ENCODE results near the gene TIAM2. TPM values are rescaled to one million over a fixed set of nuclear protein-coding genes. Genes with fewer than 3 reads are reported as not detected.
"Not testable (repeated sequence)": the region's sequence is repeated elsewhere in the genome, so short reads cannot be mapped to it uniquely, and the experiment has no call there.

TIAM2 gene
- total and polyA plus RNA-seq, 4 donors = 1.6 to 19.9 (median 11.6) TPM

DNA sequence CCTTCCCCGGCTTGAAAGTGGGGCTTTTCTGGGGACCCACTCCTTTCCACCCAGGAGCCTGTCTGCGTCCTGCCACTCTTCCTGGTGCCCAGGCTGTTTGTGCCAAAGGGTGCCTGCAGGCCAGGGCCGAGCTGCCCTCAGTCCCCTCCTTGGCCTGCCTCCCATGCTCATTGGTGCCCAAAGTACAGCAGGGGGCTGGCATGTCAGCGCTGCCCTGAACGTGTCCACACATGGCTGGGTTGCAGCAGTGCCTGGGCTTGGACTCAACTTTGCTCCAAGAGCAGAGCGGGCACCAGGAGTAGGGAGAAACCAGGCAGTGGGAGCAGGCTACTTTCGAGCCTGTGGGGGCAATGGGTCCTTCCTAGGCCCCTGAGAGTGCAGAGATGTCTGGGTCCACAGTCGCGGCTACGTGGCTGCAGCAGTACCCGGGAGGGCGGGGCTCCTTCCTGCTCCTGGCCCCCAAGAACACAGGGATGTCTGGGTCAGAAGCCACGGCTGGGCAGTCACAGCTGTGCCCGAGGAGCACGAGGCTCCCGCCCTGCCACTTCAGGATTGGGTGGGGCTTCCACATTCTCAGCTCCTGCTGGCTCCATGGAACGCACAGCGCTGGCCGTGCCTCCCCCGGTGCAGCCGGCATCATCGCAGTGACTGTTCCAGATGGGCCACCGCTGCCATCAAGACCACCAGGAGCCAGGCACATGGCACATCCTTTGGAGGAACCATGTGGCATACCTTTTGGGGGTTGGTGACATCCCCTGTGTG lies 218.7 kb downstream of the TIAM2 start:
- intact Hi-C loops (cut with DNase I) = no loop called here
- H3K9me3 ChIP-seq (ENCODE audit: control insufficient read depth, low read length) = no peaks in the 10 kb centered on the region
- no peak for DNase-seq
- peak; percentile 38 for ATAC-seq (ENCODE audit: low FRiP score)
- H3K27me3 ChIP-seq (ENCODE audit: control insufficient read depth in 1 of 2, insufficient read depth in 2 of 2, low read length in 1 of 2) = no peaks in the 10 kb centered on the region
- H3K36me3 ChIP-seq (ENCODE audit: control insufficient read depth in 1 of 2, insufficient read depth in 2 of 2, low read length in 1 of 2) = no peaks in the 10 kb centered on the region
- H3K27ac ChIP-seq (ENCODE audit: low read depth in 1 of 2, low read length in 2 of 2) = no peak overlapping the region
- H3K4me1 ChIP-seq (ENCODE audit: control insufficient read depth in 1 of 2, insufficient read depth in 2 of 2, low read length in 2 of 2) = no peaks in the 10 kb centered on the region
- 93% methylated on average over 23 of the region's 23 CpGs for WGBS, 2 donors
- H3K4me3 ChIP-seq (ENCODE audit: low read length in 2 of 2) = no peak overlapping the region

DNA sequence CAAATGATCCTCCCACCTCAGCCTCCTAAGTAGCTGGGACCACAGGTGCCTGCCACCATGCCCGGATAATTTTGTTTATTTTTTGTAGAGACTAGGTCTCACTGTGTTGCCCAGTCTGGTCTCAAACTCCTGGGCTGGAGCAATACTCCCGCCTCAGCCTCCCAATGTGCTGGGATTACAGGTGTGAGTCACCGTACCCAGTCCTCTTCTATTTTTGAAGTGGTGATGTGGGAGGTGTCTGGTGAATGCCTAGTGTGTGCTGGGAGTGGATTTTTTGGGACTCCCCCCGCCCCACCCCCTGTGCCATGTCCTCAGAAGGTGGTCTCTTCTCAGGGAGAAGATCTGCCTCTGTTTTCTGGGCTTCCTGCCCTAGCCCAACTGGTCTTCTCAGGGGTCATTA lies 220.8 kb downstream of the TIAM2 start:
- WGBS, 2 donors = 91 to 94% methylated on average over 4 of the region's 4 CpGs
- Histone ChIP-seq H3K9me3 (ENCODE audit: control insufficient read depth, low read length) (no peaks in the 10 kb centered on the region), H3K27ac (ENCODE audit: low read depth in 1 of 2, low read length in 2 of 2) (no peak overlapping the region), H3K4me1 (ENCODE audit: control insufficient read depth in 1 of 2, insufficient read depth in 2 of 2, low read length in 2 of 2) (peaks cover 4 to 6% of the 10 kb centered on the region in 2 donors), H3K4me3 (ENCODE audit: low read length in 2 of 2) (no peak overlapping the region), H3K36me3 (ENCODE audit: control insufficient read depth in 1 of 2, insufficient read depth in 2 of 2, low read length in 1 of 2) (no peaks in the 10 kb centered on the region), H3K27me3 (ENCODE audit: control insufficient read depth in 1 of 2, insufficient read depth in 2 of 2, low read length in 1 of 2) (no peaks in the 10 kb centered on the region)
- intact Hi-C loops (cut with DNase I) = no loop called here
- ATAC-seq (ENCODE audit: low FRiP score) (no peak), DNase-seq (no peak)

DNA sequence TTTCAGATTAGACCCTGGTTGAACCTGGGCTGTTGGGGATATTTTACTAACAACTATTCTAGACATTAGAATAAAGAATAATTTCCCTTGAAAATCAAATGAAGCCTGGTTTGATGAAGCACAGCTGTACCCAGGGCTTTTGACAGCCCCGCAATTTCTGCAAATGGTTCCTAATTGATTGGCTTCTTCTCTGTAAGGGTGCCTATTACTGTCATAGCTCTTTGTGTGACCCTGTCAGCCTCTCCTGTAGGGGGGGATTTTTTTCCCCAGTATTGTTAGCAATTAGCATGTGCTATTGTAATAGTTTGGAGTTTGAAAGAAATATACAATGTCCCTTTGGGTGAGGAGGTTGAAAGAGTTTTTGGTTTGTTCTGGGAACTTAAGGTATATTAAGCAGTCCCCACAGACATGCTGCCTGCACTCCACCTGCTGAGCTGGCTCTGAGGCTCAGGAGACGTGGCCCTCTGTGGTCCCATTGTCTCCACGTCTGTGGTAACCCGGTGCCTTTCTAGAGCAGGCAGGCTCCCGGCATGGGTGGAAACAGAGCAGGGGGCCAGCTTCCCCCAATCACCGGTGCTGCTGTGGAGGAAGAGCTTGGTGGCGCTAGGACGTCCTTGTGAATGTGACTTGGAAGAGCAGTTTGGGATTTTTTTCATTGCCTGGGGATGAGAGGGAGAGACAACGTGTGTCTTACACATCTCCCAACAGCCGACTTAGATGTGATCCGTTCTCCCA lies 221.4 kb downstream of the TIAM2 start:
- Histone ChIP-seq H3K27ac (ENCODE audit: low read depth in 1 of 2, low read length in 2 of 2) (no peak overlapping the region), H3K27me3 (ENCODE audit: control insufficient read depth in 1 of 2, insufficient read depth in 2 of 2, low read length in 1 of 2) (no peaks in the 10 kb centered on the region), H3K9me3 (ENCODE audit: control insufficient read depth, low read length) (no peaks in the 10 kb centered on the region), H3K4me3 (ENCODE audit: low read length in 2 of 2) (no peak overlapping the region), H3K36me3 (ENCODE audit: control insufficient read depth in 1 of 2, insufficient read depth in 2 of 2, low read length in 1 of 2) (no peaks in the 10 kb centered on the region), H3K4me1 (ENCODE audit: control insufficient read depth in 1 of 2, insufficient read depth in 2 of 2, low read length in 2 of 2) (peaks cover 4 to 6% of the 10 kb centered on the region in 2 donors)
- ATAC-seq (ENCODE audit: low FRiP score) (no peak), DNase-seq (no peak)
- WGBS, 2 donors = 91% methylated on average over 11 of the region's 11 CpGs
- intact Hi-C loops (cut with DNase I) = no loop called here

DNA sequence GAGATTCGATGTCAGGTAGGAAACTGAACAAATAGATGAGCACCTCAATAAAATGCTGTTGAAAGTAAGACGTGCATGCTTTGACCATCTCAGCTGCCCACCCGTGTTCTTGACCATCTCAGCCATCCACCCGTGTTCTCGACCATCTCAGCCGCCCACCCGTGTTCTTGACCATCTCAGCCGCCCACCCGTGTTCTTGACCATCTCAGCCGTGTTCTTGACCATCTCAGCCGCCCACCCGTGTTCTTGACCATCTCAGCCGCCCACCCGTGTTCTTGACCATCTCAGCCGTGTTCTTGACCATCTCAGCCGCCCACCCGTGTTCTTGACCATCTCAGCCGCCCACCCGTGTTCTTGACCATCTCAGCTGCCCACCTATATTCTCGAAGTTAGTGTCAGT lies 223.6 kb downstream of the TIAM2 start:
- intact Hi-C loops (cut with DNase I); H3K27ac ChIP-seq (ENCODE audit: low read depth in 1 of 2, low read length in 2 of 2); H3K36me3 ChIP-seq (ENCODE audit: control insufficient read depth in 1 of 2, insufficient read depth in 2 of 2, low read length in 1 of 2); DNase-seq; H3K27me3 ChIP-seq (ENCODE audit: control insufficient read depth in 1 of 2, insufficient read depth in 2 of 2, low read length in 1 of 2); H3K9me3 ChIP-seq (ENCODE audit: control insufficient read depth, low read length); H3K4me1 ChIP-seq (ENCODE audit: control insufficient read depth in 1 of 2, insufficient read depth in 2 of 2, low read length in 2 of 2); ATAC-seq (ENCODE audit: low FRiP score); H3K4me3 ChIP-seq (ENCODE audit: low read length in 2 of 2): not testable (repeated sequence)
- WGBS, 2 donors = 91 to 94% methylated on average over 13 to 20 of the region's 20 CpGs

DNA sequence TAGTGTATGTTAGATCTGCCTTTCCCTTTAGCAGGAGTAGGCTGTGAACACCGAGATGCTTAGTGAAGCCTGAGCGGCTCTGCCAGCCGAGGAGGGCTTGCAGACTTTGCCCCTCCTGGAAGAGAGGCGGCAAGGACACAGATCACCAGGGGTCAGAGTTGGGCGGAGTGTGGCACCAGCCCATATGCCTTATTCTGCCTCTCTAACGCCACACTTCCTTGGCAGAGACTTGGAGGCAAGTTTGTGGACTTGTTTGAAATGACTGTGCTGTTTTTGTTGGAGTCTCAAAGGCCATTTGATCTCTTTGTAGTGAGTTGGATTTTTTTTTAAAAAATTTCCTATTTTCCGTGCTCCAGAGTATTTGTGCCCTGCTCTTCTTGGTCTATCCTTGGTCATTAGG lies 224.2 kb downstream of the TIAM2 start:
- H3K4me1 ChIP-seq (ENCODE audit: control insufficient read depth in 1 of 2, insufficient read depth in 2 of 2, low read length in 2 of 2) = peaks cover 4 to 6% of the 10 kb centered on the region in 2 donors
- 11 to 21% methylated on average over 7 of the region's 7 CpGs for WGBS, 2 donors
- DNase-seq (peak in 1 of 2 donors; percentile 57), ATAC-seq (ENCODE audit: low FRiP score) (peak; percentile 20)
- H3K9me3 ChIP-seq (ENCODE audit: control insufficient read depth, low read length) = no peaks in the 10 kb centered on the region
- peak overlapping the region; percentile 6 to 87 for H3K27ac ChIP-seq (ENCODE audit: low read depth in 1 of 2, low read length in 2 of 2)
- H3K36me3 ChIP-seq (ENCODE audit: control insufficient read depth in 1 of 2, insufficient read depth in 2 of 2, low read length in 1 of 2) = no peaks in the 10 kb centered on the region
- H3K4me3 ChIP-seq (ENCODE audit: low read length in 2 of 2) = no peak overlapping the region
- no peaks in the 10 kb centered on the region for H3K27me3 ChIP-seq (ENCODE audit: control insufficient read depth in 1 of 2, insufficient read depth in 2 of 2, low read length in 1 of 2)
- intact Hi-C loops (cut with DNase I) = no loop called here

DNA sequence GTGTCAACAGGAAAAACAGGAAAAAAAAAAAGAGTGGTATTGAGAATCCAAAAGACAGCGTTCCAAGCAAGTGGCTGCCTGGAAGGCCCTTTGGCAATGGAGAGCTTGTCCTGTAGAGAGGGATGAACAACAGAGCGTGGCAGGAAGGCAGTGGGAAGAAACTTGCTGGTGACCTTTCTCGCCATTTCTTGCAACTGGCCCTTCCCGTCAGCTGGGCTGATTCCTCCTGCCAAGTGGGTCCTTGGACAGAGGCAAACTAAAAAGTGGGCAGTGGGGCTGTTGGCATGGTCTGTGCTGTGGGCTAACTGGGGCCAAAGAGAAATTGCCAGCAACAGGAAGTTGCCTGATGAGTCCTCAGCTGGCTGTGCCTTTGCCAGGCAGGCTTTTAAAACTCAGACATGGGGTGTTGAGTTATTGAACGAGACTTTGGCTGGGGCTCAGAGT lies 224.8 kb downstream of the TIAM2 start:
- H3K27me3 ChIP-seq (ENCODE audit: control insufficient read depth in 1 of 2, insufficient read depth in 2 of 2, low read length in 1 of 2) = no peaks in the 10 kb centered on the region
- H3K4me3 ChIP-seq (ENCODE audit: low read length in 2 of 2) = no peak overlapping the region
- H3K27ac ChIP-seq (ENCODE audit: low read depth in 1 of 2, low read length in 2 of 2) = peak overlapping the region; percentile 6 to 87
- H3K9me3 ChIP-seq (ENCODE audit: control insufficient read depth, low read length) = no peaks in the 10 kb centered on the region
- H3K4me1 ChIP-seq (ENCODE audit: control insufficient read depth in 1 of 2, insufficient read depth in 2 of 2, low read length in 2 of 2) = peaks cover 4 to 6% of the 10 kb centered on the region in 2 donors
- intact Hi-C loops (cut with DNase I) = no loop called here
- WGBS, 2 donors = 0 to 12% methylated on average over 5 of the region's 5 CpGs
- ATAC-seq (ENCODE audit: low FRiP score) (peak; percentile 57), DNase-seq (peak in 1 of 2 donors; percentile 76)
- no peaks in the 10 kb centered on the region for H3K36me3 ChIP-seq (ENCODE audit: control insufficient read depth in 1 of 2, insufficient read depth in 2 of 2, low read length in 1 of 2)

DNA sequence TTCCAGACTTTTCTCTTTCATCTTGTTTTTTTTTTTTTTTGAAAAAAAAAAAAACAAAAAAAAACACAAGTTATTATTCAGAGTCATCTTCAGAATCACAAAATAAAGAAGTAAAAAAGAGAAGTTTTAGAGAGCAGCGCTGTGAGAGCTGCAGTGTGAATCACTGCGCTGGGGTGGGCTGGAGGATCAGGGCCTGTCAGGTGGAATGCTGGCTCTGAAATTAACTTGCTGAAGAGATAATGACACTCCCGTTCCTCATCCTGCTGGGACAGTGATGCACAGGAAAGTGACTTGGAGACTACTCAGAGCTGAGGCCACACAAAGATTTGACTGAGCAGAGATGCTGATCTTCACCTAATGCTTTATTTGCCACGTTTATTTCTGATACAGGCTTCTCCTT lies 226.0 kb downstream of the TIAM2 start:
- no peak for DNase-seq
- no peaks in the 10 kb centered on the region for H3K36me3 ChIP-seq (ENCODE audit: control insufficient read depth in 1 of 2, insufficient read depth in 2 of 2, low read length in 1 of 2)
- intact Hi-C loops (cut with DNase I) = no loop called here
- H3K9me3 ChIP-seq (ENCODE audit: control insufficient read depth, low read length) = no peaks in the 10 kb centered on the region
- WGBS, 2 donors = 95 to 97% methylated on average over 4 of the region's 4 CpGs
- no peak for ATAC-seq (ENCODE audit: low FRiP score)
- H3K4me3 ChIP-seq (ENCODE audit: low read length in 2 of 2) = no peak overlapping the region
- H3K27me3 ChIP-seq (ENCODE audit: control insufficient read depth in 1 of 2, insufficient read depth in 2 of 2, low read length in 1 of 2) = no peaks in the 10 kb centered on the region
- H3K4me1 ChIP-seq (ENCODE audit: control insufficient read depth in 1 of 2, insufficient read depth in 2 of 2, low read length in 2 of 2) = peaks cover 4 to 6% of the 10 kb centered on the region in 2 donors
- no peak overlapping the region for H3K27ac ChIP-seq (ENCODE audit: low read depth in 1 of 2, low read length in 2 of 2)

DNA sequence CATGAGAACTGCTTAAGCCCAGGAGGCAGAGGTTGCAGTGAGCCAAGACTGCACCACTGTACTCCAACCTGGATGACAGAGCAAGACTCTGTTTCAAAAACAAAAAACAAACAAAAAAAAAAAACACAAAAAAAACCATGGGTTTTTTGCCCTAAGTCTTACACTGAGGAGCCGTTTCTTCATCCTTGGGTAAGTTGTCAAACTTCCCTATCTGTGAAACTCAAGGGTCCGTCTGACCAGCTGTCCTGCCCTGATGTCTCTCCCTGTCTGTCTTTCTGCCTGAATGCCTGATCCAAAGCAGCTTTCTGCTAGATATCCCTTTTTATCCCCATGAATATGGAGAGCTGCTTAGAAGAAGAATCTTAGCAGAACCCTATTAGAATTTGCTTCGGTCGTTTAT lies 227.4 kb downstream of the TIAM2 start:
- whole genome bisulfite sequencing, 2 donors = 97 to 99% methylated on average over 4 of the region's 4 CpGs
- intact Hi-C loops (cut with DNase I) = no loop called here
- no peak for ATAC-seq (ENCODE audit: low FRiP score)

More for the DNA sequence above, 227.4 kb downstream of the TIAM2 start:
- H3K27ac ChIP-seq (ENCODE audit: low read depth in 1 of 2, low read length in 2 of 2) = no peak overlapping the region
- no peaks in the 10 kb centered on the region for H3K36me3 ChIP-seq (ENCODE audit: control insufficient read depth in 1 of 2, insufficient read depth in 2 of 2, low read length in 1 of 2)
- no peaks in the 10 kb centered on the region for H3K27me3 ChIP-seq (ENCODE audit: control insufficient read depth in 1 of 2, insufficient read depth in 2 of 2, low read length in 1 of 2)
- H3K4me1 ChIP-seq (ENCODE audit: control insufficient read depth in 1 of 2, insufficient read depth in 2 of 2, low read length in 2 of 2) = peaks cover 4 to 6% of the 10 kb centered on the region in 2 donors
- H3K9me3 ChIP-seq (ENCODE audit: control insufficient read depth, low read length) = no peaks in the 10 kb centered on the region
- H3K4me3 ChIP-seq (ENCODE audit: low read length in 2 of 2) = no peak overlapping the region
- no peak for DNase-seq

Measured in aorta (tissue), 5 donors.